H1 (cell line): ENCODE measurements around the gene CTNNA3. TPM values are rescaled to one million over a fixed set of nuclear protein-coding genes. Genes with fewer than 3 reads are reported as not detected.

Experiments used
- NANOG ChIP-seq: IDR thresholded peaks from 2 replicates; pipeline ENCODE4 v1.6.1; 2011; ENCODE audit warnings: low read length, low read depth, mild to moderate bottlenecking, inconsistent platforms; ENCODE audit not compliant: insufficient read depth, poor library complexity, severe bottlenecking
- polyA plus RNA-seq, 7 experiments: library from polyadenylated mRNA; depleted of rRNA in 3 of 7; stranded (reverse) in 5 of 7; unstranded in 2 of 7; fragments of >200 nt in 5 of 7; fragments of 200-250 nt in 2 of 7; gene quantifications; 1 replicate in 5 of 7; 2 replicates in 1 of 7; 4 replicates in 1 of 7; pipeline versions ENCODE4 v1.2.1 to v1.2.3, GENCODE V29; 2011 to 2013; ENCODE audit warnings: missing spikeins in 2 of 7, mixed read lengths in 2 of 7
- total RNA-seq: library from RNA; stranded (reverse); fragmentation: NEBNext Ultra II Directional; extraction: Animal tissue kit (Norgen Biotek cat#: 25700); gene quantifications from 2 replicates; pipeline ENCODE4 v1.2.1, GENCODE V29; 2021

Gene CTNNA3
- total and polyA plus RNA-seq, 2 of the 8 experiments (the other 6 are each of a cell fraction or from before 2014, with no cell fraction given), result 1.3 to 1.5 TPM

- no peak for TF ChIP-seq NANOG
Observed at GRCh38 chr10:67664942-67665341, 31.1 kb downstream of the CTNNA3 start (continued).
